Measurements from ENCODE around the gene RAET1G.
"Not testable (repeated sequence)": the region's sequence is repeated elsewhere in the genome, so short reads cannot be mapped to it uniquely, and the experiment has no call there.

RAET1G gene

GRCh38 chr6:149953934-149954327 is 31.0 kb upstream of the RAET1G start:
- not testable (repeated sequence) for DNase-seq

- DNase-seq: not testable (repeated sequence)
Measured at GRCh38 chr6:149953390-149953789, 30.5 kb upstream of the RAET1G start.

- DNase-seq: no peak
Measured at GRCh38 chr6:149951626-149952025, 28.7 kb upstream of the RAET1G start.

- DNase-seq: no peak
Measured at GRCh38 chr6:149951096-149951495, 28.2 kb upstream of the RAET1G start.

- DNase-seq: no peak
Measured at GRCh38 chr6:149950423-149950822, 27.5 kb upstream of the RAET1G start.

- no peak for DNase-seq
Measured at GRCh38 chr6:149948616-149949015, 25.7 kb upstream of the RAET1G start.

GRCh38 chr6:149948011-149948410 is 25.1 kb upstream of the RAET1G start:
- DNase-seq: no peak

- not testable (repeated sequence) for DNase-seq
Measured at GRCh38 chr6:149947533-149947932, 24.6 kb upstream of the RAET1G start.

GRCh38 chr6:149946631-149947030 is 23.7 kb upstream of the RAET1G start:
- DNase-seq: not testable (repeated sequence)

GRCh38 chr6:149945276-149945675 is 22.4 kb upstream of the RAET1G start:
- DNase-seq: not testable (repeated sequence)

- DNase-seq: not testable (repeated sequence)
Measured at GRCh38 chr6:149943321-149943720, 20.4 kb upstream of the RAET1G start.

- no peak for DNase-seq
Measured at GRCh38 chr6:149942461-149942829, 19.5 kb upstream of the RAET1G start.

- DNase-seq: peak; percentile 85
Measured at GRCh38 chr6:149941583-149942460, 18.9 kb upstream of the RAET1G start, which contains the start of gene ULBP2. TSS of gene ULBP2 (plus strand) at chr6:149942014. CDS start at chr6:149942073, 59 bp downstream.

- no peak for DNase-seq
Measured at GRCh38 chr6:149940672-149940982, 17.7 kb upstream of the RAET1G start.

- DNase-seq: no peak
Measured at GRCh38 chr6:149939909-149940671, 17.2 kb upstream of the RAET1G start.

- DNase-seq: no peak
Measured at GRCh38 chr6:149939356-149939648, 16.4 kb upstream of the RAET1G start.

- peak; percentile 41 for DNase-seq
Measured at GRCh38 chr6:149938571-149939355, 15.8 kb upstream of the RAET1G start.

GRCh38 chr6:149938013-149938570 is 15.2 kb upstream of the RAET1G start:
- DNase-seq: not testable (repeated sequence)

- no peak for DNase-seq
Measured at GRCh38 chr6:149936743-149937142, 13.8 kb upstream of the RAET1G start.

GRCh38 chr6:149935668-149936067 is 12.7 kb upstream of the RAET1G start:
- DNase-seq: no peak

GRCh38 chr6:149935246-149935645 is 12.3 kb upstream of the RAET1G start:
- DNase-seq: no peak

GRCh38 chr6:149934249-149935156 is 11.6 kb upstream of the RAET1G start:
- DNase-seq: peak; percentile 63

All from T-helper 9 cell (primary cell).